HepG2 (cell line): ENCODE results near the gene CDC20. TPM values are rescaled to one million over a fixed set of nuclear protein-coding genes. Genes with fewer than 3 reads are reported as not detected.
A peak's percentile ranks its signal among the peaks of the same experiment; 100 is the strongest.

Experiments
- ATF5 ChIP-seq: sonication (generic); formaldehyde crosslinking; IDR thresholded peaks from 2 replicates; pipeline ENCODE4 v1.4.0; 2020; ENCODE audit warnings: mild to moderate bottlenecking, low read depth, missing genetic modification reagents
- ATF6 ChIP-seq: sonication (generic); formaldehyde crosslinking; conservative IDR thresholded peaks from 2 replicates; pipeline ENCODE4 v1.4.0; 2020; ENCODE audit warnings: missing genetic modification reagents
- BRF2 ChIP-seq: sonication (generic); formaldehyde crosslinking; IDR thresholded peaks from 2 replicates; pipeline ENCODE4 v1.8.1; 2022; ENCODE audit warnings: mild to moderate bottlenecking, missing genetic modification reagents
- CCDC6 ChIP-seq: sonication (generic); formaldehyde crosslinking; IDR thresholded peaks from 2 replicates; pipeline ENCODE4 v1.8.1; 2022; ENCODE audit warnings: mild to moderate bottlenecking, missing genetic modification reagents, moderate library complexity
- HNF1B ChIP-seq: sonication (generic); formaldehyde crosslinking; IDR thresholded peaks from 2 replicates; pipeline ENCODE4 v1.5.1; 2020; ENCODE audit warnings: mild to moderate bottlenecking, moderate library complexity, missing genetic modification reagents
- KDM2A ChIP-seq: sonication (generic); formaldehyde crosslinking; IDR thresholded peaks from 2 replicates; pipeline ENCODE4 v1.4.0; 2020; ENCODE audit warnings: low read depth, missing genetic modification reagents, borderline replicate concordance
- KDM5A ChIP-seq: fragments of 200-600 bp; sonication (generic); IDR thresholded peaks from 2 replicates; pipeline ENCODE4 v1.7.0; 2018; ENCODE audit warnings: antibody characterized with exemption, mild to moderate bottlenecking, low read length, borderline replicate concordance
- MBNL3 ChIP-seq: fragments of 250-450 bp; sonication (Bioruptor Pico); conservative IDR thresholded peaks from 2 replicates; pipeline ENCODE4 v1.8.0; 2022; ENCODE audit warnings: mild to moderate bottlenecking, inconsistent platforms
- NFIC ChIP-seq: IDR thresholded peaks from 2 replicates; pipeline ENCODE4 v1.6.1; 2012; ENCODE audit warnings: mild to moderate bottlenecking, low read length, inconsistent platforms
- NRL ChIP-seq: sonication (generic); formaldehyde crosslinking; IDR thresholded peaks from 2 replicates; pipeline ENCODE4 v1.5.0; 2020; ENCODE audit warnings: missing genetic modification reagents, mild to moderate bottlenecking, moderate library complexity, borderline replicate concordance
- PHF8 ChIP-seq: sonication (generic); formaldehyde crosslinking; IDR thresholded peaks from 2 replicates; pipeline ENCODE4 v1.5.0; 2020; ENCODE audit warnings: missing genetic modification reagents
- SAFB2 ChIP-seq: sonication (generic); formaldehyde crosslinking; IDR thresholded peaks from 2 replicates; pipeline ENCODE4 v1.5.1; 2020; ENCODE audit warnings: missing genetic modification reagents, low read depth, mild to moderate bottlenecking, borderline replicate concordance
- SP4 ChIP-seq: sonication (generic); formaldehyde crosslinking; IDR thresholded peaks from 2 replicates; pipeline ENCODE4 v1.8.1; 2023; ENCODE audit warnings: mild to moderate bottlenecking, missing genetic modification reagents
- SPEN ChIP-seq: sonication (generic); formaldehyde crosslinking; IDR thresholded peaks from 2 replicates; pipeline ENCODE4 v1.5.1; 2020; ENCODE audit warnings: low read depth, mild to moderate bottlenecking, missing genetic modification reagents
- TRIM22 ChIP-seq: fragments of 450-650 bp; IDR thresholded peaks from 2 replicates; pipeline ENCODE4 v1.6.1; 2017
- ZBTB42 ChIP-seq: sonication (generic); formaldehyde crosslinking; IDR thresholded peaks from 2 replicates; pipeline ENCODE4 v1.5.0; 2020; ENCODE audit warnings: mild to moderate bottlenecking, missing genetic modification reagents
- ZNF136 ChIP-seq: sonication (generic); formaldehyde crosslinking; IDR thresholded peaks from 2 replicates; pipeline ENCODE4 v1.8.1; 2022; ENCODE audit warnings: low read depth, mild to moderate bottlenecking, moderate library complexity, missing genetic modification reagents
- ZNF317 ChIP-seq: sonication (generic); formaldehyde crosslinking; IDR thresholded peaks from 2 replicates; pipeline ENCODE4 v1.5.0; 2020; ENCODE audit warnings: mild to moderate bottlenecking, missing genetic modification reagents
- ZNF335 ChIP-seq: sonication (generic); formaldehyde crosslinking; IDR thresholded peaks from 2 replicates; pipeline ENCODE4 v1.4.0; 2020; ENCODE audit warnings: missing genetic modification reagents
- ZNF816 ChIP-seq: sonication (generic); formaldehyde crosslinking; IDR thresholded peaks from 2 replicates; pipeline ENCODE4 v1.8.0; 2022; ENCODE audit warnings: missing genetic modification reagents, mild to moderate bottlenecking, borderline replicate concordance
- polyA plus RNA-seq, 8 experiments: library from polyadenylated mRNA; depleted of rRNA in 3 of 8; stranded (reverse) in 7 of 8; unstranded in 1 of 8; fragments of >200 nt; fragmentation: Illumina TruSeq in 4 of 8; extraction: Trizol in 4 of 8; gene quantifications; 2 replicates each; pipeline versions ENCODE4 v1.2.1 to v1.2.3, GENCODE V29; 2011 to 2016; ENCODE audit warnings: low read depth in 4 of 8, missing spikeins in 1 of 8, mixed read lengths in 1 of 8; ENCODE audit not compliant: insufficient read depth in 1 of 8
- total RNA-seq, 5 experiments: library from RNA; depleted of rRNA; stranded (reverse); fragments of >200 nt; fragmentation: Illumina TruSeq; extraction: Trizol; gene quantifications; 2 replicates each; pipeline ENCODE4 v1.2.3, GENCODE V29; 2016; ENCODE audit warnings: low read depth in 1 of 5

The CDC20 gene
- total and polyA plus RNA-seq, 2 of the 13 experiments (the other 11 are each of a cell fraction or from before 2014, with no cell fraction given) = 57.9 to 90.0 TPM

GRCh38 chr1:43389326-43390313 is 30.8 kb downstream of the CDC20 start, which contains the start of the genes MED8 and SZT2 (continued):
- no peak; the same call in 1 of the 2 replicates for TF ChIP-seq ATF6 (CRISPR knock-in tag)
- peak; percentile 72; the same call in 1 of the 2 replicates for TF ChIP-seq HNF1B (CRISPR knock-in tag)
- peak; percentile 81; the same call in 1 of the 2 replicates for TF ChIP-seq ZNF335 (CRISPR knock-in tag)
- TF ChIP-seq KDM2A (CRISPR knock-in tag) = peak; percentile 76; the same call in 1 of the 2 replicates
- peak; percentile 95 for TF ChIP-seq PHF8 (CRISPR knock-in tag)
- TF ChIP-seq BRF2 = 0 out of 2 replicates have a peak, but pooled peaks have one; percentile 65
- TF ChIP-seq NRL = peak; percentile 85; the same call in 1 of the 2 replicates
- TF ChIP-seq SP4 (CRISPR knock-in tag) = peak; percentile 84
- TF ChIP-seq ZNF317 (CRISPR knock-in tag) = no peak; the same call in 1 of the 2 replicates
- TF ChIP-seq ATF5 (CRISPR knock-in tag) = no peak
- 0 out of 2 replicates have a peak, but pooled peaks have one; percentile 35 for TF ChIP-seq ZNF816
- TF ChIP-seq CCDC6 (CRISPR knock-in tag) = 0 out of 2 replicates have a peak, but pooled peaks have one; percentile 21
- TF ChIP-seq TRIM22 = no peak
- TF ChIP-seq SPEN = peak; percentile 80; the same call in 1 of the 2 replicates
- TF ChIP-seq NFIC = no peak
- TF ChIP-seq MBNL3 (CRISPR knock-in tag) = no peak
- 0 out of 2 replicates have a peak, but pooled peaks have one; percentile 83 for TF ChIP-seq ZNF136 (CRISPR knock-in tag)
- peak; percentile 96 for TF ChIP-seq KDM5A
- no peak; the same call in 1 of the 2 replicates for TF ChIP-seq SAFB2 (CRISPR knock-in tag)
- 0 out of 2 replicates have a peak, but pooled peaks have one; percentile 73 for TF ChIP-seq ZBTB42
